DMS53 treated with DMSO at 0.1 percent for 48 hours (cell line): ENCODE data around the gene CYP24A1.
A peak's percentile ranks its signal among the peaks of the same experiment; 100 is the strongest.

ENCODE experiments used
- DNase-seq: peaks from one replicate; lab custom pipeline; 2025; ENCODE audit not compliant: unreplicated experiment; lab: John Stamatoyannopoulos, UW

The CYP24A1 gene

DNA sequence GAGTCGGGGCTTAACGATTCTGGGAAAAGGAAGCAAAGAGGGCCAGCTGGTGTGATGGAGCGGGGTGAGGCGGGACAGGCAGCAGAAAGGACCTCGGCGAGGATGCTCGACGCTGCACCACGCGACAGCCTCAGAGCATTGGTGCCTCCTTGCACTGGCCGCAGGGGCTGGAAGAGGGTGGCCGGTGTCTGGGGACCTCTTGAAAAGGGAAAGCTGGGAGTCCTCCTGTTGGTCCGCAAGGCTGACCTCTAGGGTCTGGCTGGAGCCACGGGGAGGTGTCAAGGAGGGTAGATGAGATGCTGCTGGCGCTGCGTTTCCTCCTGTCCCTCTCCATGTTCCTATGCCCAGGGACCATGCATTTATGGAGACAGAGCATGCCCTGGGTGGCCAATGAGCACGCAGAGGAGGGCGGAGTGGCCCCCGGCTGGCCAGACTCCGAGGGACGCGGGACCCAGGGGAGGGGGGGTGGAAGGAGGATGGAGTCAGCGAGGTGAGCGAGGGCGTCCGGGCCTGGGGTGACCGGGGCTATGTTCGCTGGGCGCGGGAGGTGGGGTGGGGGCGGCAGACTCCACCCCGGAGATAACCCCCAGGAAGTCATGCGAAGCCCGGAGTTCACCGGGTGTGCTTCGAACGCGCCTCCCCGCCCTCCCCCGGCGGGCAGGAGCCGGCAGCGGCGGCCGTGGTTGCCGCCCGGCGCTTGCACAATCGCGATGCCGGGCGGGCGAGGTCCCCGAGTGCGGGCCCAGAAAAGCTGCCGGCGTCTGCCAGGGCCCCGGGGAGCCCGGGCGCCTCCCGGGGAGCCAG lies at the start of gene CYP24A1:
TSS of gene CYP24A1 (minus strand) at position 334 of the 804 bp plus-strand sequence. CDS start 407 bp downstream, outside the sequence.
- no peak for DNase-seq

- DNase-seq = no peak
Observed at GRCh38 chr20:54223285-54223684, 49.5 kb upstream of the CYP24A1 start.

- no peak for DNase-seq
Observed at GRCh38 chr20:54221996-54222890, 48.5 kb upstream of the CYP24A1 start.

GRCh38 chr20:54221353-54221752 lies 47.6 kb upstream of the CYP24A1 start:
- DNase-seq = peak; percentile 26

GRCh38 chr20:54220722-54221121 lies 46.9 kb upstream of the CYP24A1 start:
- no peak for DNase-seq

DNA sequence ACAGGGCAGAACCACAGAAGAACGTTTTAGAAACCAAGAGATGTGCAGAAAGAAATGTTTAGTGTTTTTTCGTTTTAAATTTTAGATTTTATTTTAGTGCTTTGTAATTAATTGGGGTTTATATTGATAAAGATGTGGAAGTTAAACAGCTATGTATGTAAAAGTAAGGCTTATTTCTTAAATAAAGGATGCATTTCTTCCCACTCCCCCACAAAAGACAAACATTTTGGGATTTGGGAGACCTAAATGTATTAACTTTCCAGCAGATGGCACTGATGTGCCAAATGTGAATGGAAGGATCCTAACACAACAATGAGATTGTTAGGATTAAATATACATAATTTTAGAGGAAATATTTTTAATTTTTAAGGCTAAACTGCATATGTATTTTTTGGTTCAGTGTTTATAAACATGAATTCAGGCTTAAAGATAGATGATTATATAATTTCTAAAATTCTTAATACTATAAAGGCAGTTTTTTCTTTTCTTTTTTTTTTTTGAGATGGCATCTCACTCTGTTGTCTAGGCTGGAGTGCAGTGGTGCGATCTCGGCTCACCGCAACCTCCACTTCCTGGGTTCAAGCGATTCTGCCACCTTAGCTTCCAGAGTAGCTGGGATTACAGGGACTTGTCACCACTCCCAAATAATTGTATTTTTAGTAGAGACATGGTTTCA lies 46.1 kb upstream of the CYP24A1 start:
- DNase-seq = peak; percentile 20

DNA sequence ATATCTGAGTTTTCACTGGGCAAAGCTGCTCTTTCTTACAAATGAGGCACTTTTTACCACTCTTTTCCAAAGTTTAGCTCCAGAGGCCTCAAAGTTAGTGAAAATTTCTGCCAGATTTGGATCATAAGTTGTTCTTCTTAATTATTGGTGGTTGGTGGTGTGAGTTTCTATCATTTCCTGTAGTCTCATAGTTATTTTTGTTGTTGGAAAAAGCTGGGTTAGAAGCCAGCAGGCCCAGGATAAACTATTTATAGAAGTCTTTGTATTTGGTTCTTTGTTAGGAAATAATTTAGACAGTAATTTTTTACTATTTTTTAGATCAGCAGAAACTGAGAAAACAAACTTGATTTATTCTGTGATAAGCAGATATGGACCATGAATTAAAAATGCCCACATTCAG lies 44.7 kb upstream of the CYP24A1 start:
- DNase-seq = no peak

- no peak for DNase-seq
Observed at GRCh38 chr20:54217762-54218161, 44.0 kb upstream of the CYP24A1 start.

GRCh38 chr20:54215157-54215789 lies 41.5 kb upstream of the CYP24A1 start:
- no peak for DNase-seq

- no peak for DNase-seq
Observed at GRCh38 chr20:54214566-54214965, 40.8 kb upstream of the CYP24A1 start.

DNA sequence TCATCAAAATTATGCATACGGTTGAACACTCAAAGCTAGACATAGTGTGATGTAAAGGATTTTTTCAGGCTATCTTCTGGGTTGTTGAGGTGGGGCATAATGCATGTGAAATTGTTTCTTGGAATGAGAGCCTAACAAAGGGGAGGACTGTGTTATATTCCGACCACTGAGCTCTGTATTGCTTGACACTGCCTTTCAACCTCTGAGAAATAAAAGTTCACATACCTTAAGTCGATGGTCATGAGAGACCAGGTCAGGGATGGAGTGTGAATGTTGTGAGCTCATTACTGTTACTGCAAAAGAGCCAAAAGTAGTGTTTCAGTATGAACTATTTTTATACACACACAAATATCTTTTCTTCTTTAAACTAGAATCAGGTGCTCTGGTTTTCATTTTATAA lies 39.1 kb upstream of the CYP24A1 start:
- DNase-seq = no peak

GRCh38 chr20:54212226-54212625 lies 38.4 kb upstream of the CYP24A1 start:
- DNase-seq = no peak

DNA sequence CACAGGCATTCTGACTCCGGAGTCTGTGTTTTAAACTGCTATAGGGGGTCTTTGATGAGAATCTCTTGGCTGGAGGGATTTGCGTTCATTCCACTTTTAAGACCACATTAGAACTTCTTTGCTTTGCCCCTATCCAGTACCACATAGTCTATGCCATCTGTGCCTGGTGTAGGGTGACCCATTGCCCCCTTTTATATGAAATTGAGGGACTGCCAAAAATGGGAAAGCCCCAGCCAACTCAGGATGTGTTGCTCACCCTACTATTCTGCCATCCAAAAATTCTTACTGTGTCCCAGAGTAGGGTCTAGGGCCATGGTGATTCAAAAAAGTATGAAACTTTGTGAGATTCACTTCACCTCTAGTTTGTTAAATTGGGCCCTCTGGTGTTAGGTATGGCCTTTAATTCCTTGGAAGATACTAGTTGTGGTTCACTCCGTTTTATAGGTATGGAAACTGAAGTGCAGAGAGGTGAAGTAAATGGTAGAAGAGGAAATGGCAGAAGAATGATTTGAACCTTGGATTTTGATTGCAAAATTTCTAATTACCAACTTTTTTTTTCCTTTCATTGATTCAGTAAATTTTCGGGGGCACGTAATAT lies 35.5 kb upstream of the CYP24A1 start:
- no peak for DNase-seq

- DNase-seq = no peak
Observed at GRCh38 chr20:54208548-54209176, 34.9 kb upstream of the CYP24A1 start.

DNA sequence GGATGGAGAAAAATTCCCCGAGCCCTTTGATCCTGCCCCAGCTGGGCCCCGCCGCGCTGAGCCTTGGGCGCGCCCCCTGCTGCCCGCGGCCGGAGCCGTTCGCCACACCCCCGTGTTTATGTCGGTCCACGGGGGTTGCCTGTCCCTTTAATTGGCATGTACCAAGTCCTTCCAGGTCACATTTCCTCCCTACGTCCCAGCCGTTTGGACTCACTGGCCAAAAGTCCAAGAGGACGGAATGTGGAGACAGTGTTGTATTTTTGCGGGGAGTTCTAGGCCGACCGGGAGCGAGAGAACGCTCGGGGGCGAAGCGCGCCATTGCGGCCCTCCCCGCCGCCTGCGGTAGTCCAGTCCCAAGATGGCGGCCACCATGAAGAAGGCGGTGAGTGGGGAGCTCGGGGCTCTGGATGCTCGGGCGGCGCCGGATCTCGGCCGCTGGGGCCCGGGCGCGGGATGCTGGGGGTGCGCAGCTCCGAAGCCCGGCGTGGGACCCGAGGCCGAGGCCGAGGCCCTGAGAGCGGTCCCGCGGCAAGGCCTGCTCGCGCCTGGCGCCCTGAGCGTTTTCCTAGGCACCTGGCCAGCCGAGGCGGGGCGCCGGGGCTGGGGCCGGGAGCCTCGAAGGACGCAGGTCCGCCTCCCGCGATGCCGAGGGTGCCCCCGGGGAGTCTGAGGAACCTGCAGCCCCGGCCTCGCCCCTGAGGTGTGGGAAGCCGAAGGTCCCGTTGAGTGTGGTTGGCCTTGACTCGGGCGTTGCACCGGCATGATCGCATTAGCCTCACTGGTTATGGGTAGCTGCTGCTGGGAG lies 34.2 kb upstream of the CYP24A1 start, which contains the start of gene PFDN4:
TSS of gene PFDN4 (plus strand) at position 345 of the 805 bp plus-strand sequence. CDS start at position 359, 14 bp downstream.
- peak; percentile 73 for DNase-seq

DNA sequence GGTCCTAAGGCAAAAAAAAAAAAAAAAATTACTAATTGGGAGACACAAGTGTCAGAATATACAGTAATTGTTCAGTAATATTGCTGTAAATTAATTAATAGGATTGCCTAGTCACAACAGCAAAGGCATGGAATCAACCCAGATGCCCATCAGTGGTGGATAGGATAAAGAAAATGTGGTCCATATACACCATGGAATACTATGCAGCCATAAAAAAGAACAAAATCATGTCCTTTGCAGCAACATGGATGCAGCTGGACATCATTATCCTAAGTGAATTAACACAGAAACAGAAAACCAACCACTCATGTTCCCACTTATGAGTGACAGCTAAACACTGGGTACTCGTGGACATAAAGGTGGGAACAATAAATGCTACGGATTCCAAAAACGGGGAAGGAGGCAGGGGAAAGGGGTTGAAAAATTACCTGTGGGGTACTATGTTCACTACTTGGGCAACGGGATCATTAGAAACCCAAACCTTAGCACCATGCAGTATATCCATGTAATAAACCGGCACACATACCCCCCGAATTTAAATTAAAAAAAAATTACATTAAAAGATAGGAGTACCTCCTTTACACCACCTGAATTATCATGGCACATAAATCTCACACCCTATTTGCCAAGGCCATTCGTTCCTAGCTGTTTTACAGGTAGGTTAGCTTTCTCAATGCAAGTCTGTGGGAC lies 33.4 kb upstream of the CYP24A1 start:
- no peak for DNase-seq

GRCh38 chr20:54205450-54205849 lies 31.7 kb upstream of the CYP24A1 start:
- no peak for DNase-seq

GRCh38 chr20:54204481-54204880 lies 30.7 kb upstream of the CYP24A1 start:
- DNase-seq = no peak

DNA sequence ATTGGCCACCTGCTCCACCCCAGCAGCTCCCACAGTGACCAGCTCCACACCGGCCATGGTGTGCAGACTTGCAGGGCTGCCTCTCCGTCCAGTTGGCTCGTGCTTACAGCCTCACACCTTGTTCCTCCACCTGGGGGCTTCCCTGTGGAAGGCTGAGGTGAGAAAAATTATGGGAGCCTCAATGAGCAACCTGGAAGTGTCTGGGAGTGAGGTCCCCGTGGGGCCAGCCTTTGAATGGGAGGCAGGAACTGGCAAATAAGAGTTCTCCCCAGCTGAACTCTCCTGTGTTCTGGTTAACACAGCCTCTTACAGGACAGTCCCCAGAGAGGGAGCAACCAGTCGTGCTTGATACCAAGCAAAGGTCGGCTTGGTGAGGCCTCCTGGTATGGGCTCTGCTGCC lies 30.3 kb upstream of the CYP24A1 start:
- DNase-seq = no peak
